HG02623 (cell line): ENCODE measurements around the gene OR10W1.

Source experiments
- ATAC-seq: cut with Tn5 transposase; IDR thresholded peaks from one replicate; pipeline ENCODE4 v1.9.1; 2021; ENCODE audit warnings: moderate library complexity; ENCODE audit not compliant: unreplicated experiment

OR10W1 gene

GRCh38 chr11:58268142-58268541, at the start of gene OR10W1:
Gene OR10W1 (minus strand): TSS chr11:58268260. CDS start chr11:58267858, 402 bp downstream.
- no peak for ATAC-seq

DNA sequence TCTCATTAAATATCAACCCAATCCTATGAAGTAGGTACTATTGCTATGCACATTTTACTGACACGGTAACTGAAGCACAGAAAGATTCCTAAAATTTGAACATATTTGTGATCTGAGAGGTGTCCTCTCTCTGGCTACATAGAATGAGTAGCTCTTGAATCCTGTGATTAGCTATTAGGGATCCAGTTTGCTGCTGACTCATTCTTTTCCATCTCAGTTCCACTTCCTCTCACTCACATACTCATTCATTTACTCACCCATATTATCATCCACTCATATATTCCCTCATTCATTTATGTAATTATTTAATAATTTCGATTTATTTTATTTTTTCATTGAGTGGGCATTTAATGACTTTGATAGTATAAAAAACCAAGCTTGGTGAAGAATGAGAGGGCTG, 48.1 kb upstream of the OR10W1 start:
- no peak for ATAC-seq

GRCh38 chr11:58301576-58301975, 33.5 kb upstream of the OR10W1 start:
- no peak for ATAC-seq

DNA sequence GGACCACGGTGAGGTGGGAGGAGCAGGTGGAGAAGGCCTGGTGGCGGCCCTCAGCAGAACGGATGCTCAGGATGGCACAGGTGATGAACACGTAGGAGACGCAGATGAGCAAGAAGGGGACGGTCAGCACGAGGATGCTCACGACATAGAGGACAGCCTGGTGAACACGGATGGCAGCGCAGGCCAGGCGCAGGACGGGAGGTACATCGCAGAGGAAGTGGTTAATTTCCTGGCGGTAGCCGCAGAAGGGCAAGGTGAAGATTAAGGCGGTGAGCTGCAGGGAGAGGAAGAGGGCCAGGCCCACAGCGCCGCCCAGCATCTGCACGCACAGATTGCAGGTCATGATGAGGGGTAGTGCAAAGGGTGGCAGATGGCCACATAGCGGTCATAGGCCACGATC, 24.0 kb upstream of the OR10W1 start:
- ATAC-seq = no peak

DNA sequence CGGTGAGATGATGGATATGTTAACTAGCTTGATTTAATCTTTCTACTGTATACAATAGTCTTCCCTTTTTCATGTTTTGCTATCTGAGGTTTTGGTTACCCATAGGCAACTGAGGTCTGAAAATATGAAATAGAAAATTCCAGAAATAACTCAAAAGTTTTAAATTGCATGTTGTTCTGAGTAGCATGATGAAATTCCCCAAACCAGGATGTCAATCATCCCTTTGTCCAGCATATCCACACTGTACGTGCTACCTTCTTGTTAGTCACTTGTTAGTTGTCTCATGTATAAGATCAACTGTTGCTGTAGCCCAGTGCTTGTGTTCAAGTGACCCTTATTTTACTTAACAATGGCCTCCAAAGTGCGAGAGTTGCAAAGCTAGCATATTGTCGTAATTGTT, 21.2 kb upstream of the OR10W1 start:
- no peak for ATAC-seq

GRCh38 chr11:58286249-58286648, 18.2 kb upstream of the OR10W1 start:
- ATAC-seq = peak; percentile 78

DNA sequence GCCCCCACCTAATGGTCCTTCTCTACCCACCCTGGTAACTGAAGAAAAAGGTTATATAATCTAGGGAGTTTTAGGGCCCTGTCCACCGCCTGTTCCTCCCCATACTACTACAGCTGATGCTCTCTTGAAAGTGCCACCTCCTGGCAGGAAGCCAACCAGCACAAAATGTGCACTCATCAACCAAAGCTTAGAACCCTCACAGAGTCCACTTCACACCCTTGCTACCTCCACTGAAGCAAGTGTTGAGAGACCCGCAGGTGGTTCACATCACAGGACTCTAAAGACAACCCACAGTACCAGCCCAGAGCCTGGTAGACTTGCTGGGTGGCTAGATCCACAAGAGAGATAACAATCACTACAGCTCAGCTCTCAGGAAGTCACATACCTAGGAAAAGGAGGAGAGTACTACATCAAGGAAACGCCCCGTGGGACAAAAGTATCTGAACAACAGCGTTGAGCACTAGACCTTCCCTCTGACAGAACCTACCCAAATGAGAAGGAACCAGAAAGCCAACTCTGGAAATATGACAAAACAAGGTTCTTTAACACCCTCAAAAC, 17.5 kb upstream of the OR10W1 start:
- ATAC-seq = no peak

- no peak for ATAC-seq
Measured at GRCh38 chr11:58276151-58276550, 8.1 kb upstream of the OR10W1 start.

DNA sequence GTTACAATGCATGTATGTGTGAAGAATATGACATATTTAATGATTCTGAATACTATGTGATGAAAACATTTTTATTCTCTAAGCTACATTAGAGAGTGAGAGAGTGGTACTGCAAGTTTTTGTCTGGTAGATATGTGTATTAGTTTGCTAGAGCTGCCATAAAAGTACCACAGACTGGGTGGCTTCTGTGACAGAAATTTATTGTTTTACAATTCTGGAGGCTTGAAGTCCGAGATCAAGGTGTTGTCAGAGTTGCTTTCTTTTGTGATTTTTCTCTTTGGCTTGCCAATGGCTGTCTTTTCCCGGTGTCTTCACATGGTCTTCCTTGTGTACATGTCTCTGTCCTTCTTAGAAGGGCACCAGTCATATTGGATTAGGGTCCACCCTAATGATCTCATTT, 6.9 kb upstream of the OR10W1 start:
- no peak for ATAC-seq

DNA sequence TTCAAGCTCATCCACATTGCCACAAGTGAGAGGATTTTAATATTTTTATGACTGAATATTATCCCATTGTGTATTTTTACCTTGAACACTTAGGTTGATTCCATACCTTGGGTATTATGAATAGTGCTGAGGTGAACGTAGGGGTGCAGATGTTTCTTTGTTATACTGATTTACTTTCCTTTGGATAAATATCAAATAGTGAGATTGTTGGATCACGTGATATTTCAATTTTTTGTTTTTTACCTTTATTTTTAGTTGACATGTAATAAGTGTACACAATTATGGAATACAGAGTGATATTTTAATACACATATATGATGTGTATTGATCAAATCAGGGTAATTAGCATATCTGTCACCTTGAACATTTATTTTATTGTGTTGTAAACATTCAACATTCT, 8.1 kb downstream of the OR10W1 start:
- ATAC-seq = no peak

- ATAC-seq = no peak
Measured at GRCh38 chr11:58254936-58255335, 13.1 kb downstream of the OR10W1 start.

- no peak for ATAC-seq
Measured at GRCh38 chr11:58243954-58244353, 24.1 kb downstream of the OR10W1 start.

DNA sequence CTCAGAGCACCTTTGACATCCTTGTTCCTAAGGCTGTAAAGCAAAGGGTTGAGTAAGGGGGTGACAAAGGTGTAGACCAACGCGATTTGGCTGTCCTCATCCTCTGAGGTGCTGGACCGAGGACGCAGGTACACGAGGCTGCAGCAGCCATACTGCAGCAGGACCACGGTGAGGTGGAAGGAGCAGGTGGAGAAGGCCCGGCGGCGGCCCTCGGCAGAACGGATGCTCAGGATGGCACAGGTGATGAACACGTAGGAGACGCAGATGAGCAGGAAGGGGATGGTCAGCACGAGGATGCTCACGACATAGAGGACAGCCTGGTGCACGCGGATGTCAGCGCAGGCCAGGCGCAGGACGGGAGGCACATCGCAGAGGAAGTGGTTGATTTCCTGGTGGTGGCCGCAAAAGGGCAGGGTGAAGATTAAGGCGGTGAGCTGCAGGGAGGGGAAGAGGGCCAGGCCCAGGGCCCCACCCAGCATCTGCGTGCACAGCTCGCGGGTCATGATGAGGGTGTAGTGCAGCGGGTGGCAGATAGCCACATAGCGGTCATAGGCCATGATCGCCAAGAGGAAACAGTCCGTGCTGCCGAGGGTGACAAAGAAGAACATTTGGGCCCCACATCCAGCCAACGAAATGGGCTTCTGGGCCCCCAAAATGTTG, 40.0 kb downstream of the OR10W1 start:
- no peak for ATAC-seq

- ATAC-seq = no peak
Measured at GRCh38 chr11:58222721-58223120, 45.3 kb downstream of the OR10W1 start.
